Activated T-cell treated with anti-CD3 and anti-CD28 coated beads for 4 hours (primary cell): Measurements from ENCODE around the gene INHA.

Experiments
- DNase-seq: peaks from one replicate; pipeline ENCODE4 v3.0.0-alpha.2; 2020

The INHA gene

GRCh38 chr2:219613461-219614070 is 41.5 kb downstream of the INHA start:
- no peak for DNase-seq

GRCh38 chr2:219614076-219614860 is 42.2 kb downstream of the INHA start:
- DNase-seq, result no peak

GRCh38 chr2:219615036-219615435 is 42.9 kb downstream of the INHA start:
- no peak for DNase-seq

GRCh38 chr2:219615894-219616293 is 43.8 kb downstream of the INHA start:
- no peak for DNase-seq

GRCh38 chr2:219616550-219616949 is 44.4 kb downstream of the INHA start:
- DNase-seq, result no peak

GRCh38 chr2:219618733-219619122 is 46.6 kb downstream of the INHA start:
- no peak for DNase-seq

GRCh38 chr2:219619235-219619634 is 47.1 kb downstream of the INHA start:
- no peak for DNase-seq

GRCh38 chr2:219620546-219620945 is 48.4 kb downstream of the INHA start:
- DNase-seq, result no peak

GRCh38 chr2:219621935-219622334 is 49.8 kb downstream of the INHA start:
- no peak for DNase-seq

GRCh38 chr2:219622472-219622871 is 50.4 kb downstream of the INHA start:
- no peak for DNase-seq

- no peak for DNase-seq
These were observed 52.5 kb downstream of the INHA start for GRCh38 chr2:219624565-219624964.

GRCh38 chr2:219625179-219625578 is 53.1 kb downstream of the INHA start:
- no peak for DNase-seq
